Esophagus muscularis mucosa (tissue), 4 donors: ENCODE measurements around the gene PNPLA6. TPM values are rescaled to one million over a fixed set of nuclear protein-coding genes. Genes with fewer than 3 reads are reported as not detected.

Experiments used
- DNase-seq: peaks from one replicate; pipeline ENCODE4 v3.0.0-alpha.2; 2017; ENCODE audit errors: extremely low spot score
- H3K27ac ChIP-seq, 4 donors: fragments of 200-600 bp; sonication (generic); replicated peaks in 1 of 4; 1 replicate in 3 of 4; 2 replicates in 1 of 4; pipeline ENCODE4 v1.5.1; 2016 to 2019; ENCODE audit warnings: mild to moderate bottlenecking in 1 of 4
- H3K27me3 ChIP-seq, 4 donors: fragments of 200-600 bp; sonication (generic); one replicate each; pipeline versions ENCODE4 v1.5.1 to v1.6.0; 2016 to 2019
- H3K36me3 ChIP-seq, 4 donors: fragments of 200-600 bp; sonication (generic); one replicate each; pipeline ENCODE4 v1.5.1; 2016 to 2019
- H3K4me1 ChIP-seq, 4 donors: fragments of 200-600 bp; sonication (generic); one replicate each; pipeline ENCODE4 v1.5.1; 2016 to 2019
- H3K4me3 ChIP-seq, 4 donors: fragments of 200-600 bp; sonication (generic); 1 replicate in 2 of 4; 2 replicates in 2 of 4; pipeline ENCODE4 v1.5.1; 2016 to 2019; ENCODE audit warnings: mild to moderate bottlenecking in 4 of 4, moderate library complexity in 1 of 4
- H3K9me3 ChIP-seq, 4 donors: fragments of 200-600 bp; sonication (generic); 1 replicate in 3 of 4; 2 replicates in 1 of 4; pipeline ENCODE4 v1.5.1; 2016 to 2019
- CTCF ChIP-seq, 3 experiments: fragments of 200-600 bp in 2 of 3; fragments of 450-650 bp in 1 of 3; sonication (generic) in 2 of 3; IDR thresholded peaks; one replicate each; pipeline ENCODE4 v1.5.1; 2017 to 2019; ENCODE audit warnings: antibody characterized with exemption in 3 of 3, mild to moderate bottlenecking in 2 of 3, moderate library complexity in 1 of 3
- EP300 ChIP-seq: sonication (generic); formaldehyde crosslinking; IDR thresholded peaks from one replicate; pipeline ENCODE4 v1.6.1; 2017; ENCODE audit warnings: antibody characterized with exemption
- POLR2A ChIP-seq: fragments of 450-650 bp; IDR thresholded peaks from one replicate; pipeline ENCODE4 v1.6.1; 2017; ENCODE audit warnings: antibody characterized with exemption, moderate library complexity, mild to moderate bottlenecking, low read depth
- POLR2AphosphoS5 ChIP-seq, 2 donors: sonication (generic); formaldehyde crosslinking; IDR thresholded peaks; one replicate each; pipeline ENCODE4 v1.6.1; 2017; ENCODE audit warnings: antibody characterized with exemption in 2 of 2
- WGBS: methylation state at CpG from one replicate; pipeline ENCODE4 v1.1.5; 2018; 5-methylcytosine and 5-hydroxymethylcytosine counted together
- intact Hi-C: fragments of 100-400 bp; cut with DNase I; formaldehyde crosslinking; loops from one replicate; pipeline ENCODE4 v1.15.1; 2023
- total RNA-seq, 4 donors: library from RNA; depleted of rRNA; stranded (reverse); fragments of >200 nt; gene quantifications; one replicate each; pipeline versions ENCODE4 v1.1.0 to v1.2.1, GENCODE V29; 2016

PNPLA6 gene
- total RNA-seq, 4 donors from 2014 or later, result 58.1 to 156 (median 85.7) TPM

- Histone ChIP-seq H3K27ac (no peak overlapping the region), H3K27me3 (peaks cover 0 to 70% (median 0%) of the 10 kb centered on the region in 4 donors), H3K36me3 (no peaks in the 10 kb centered on the region), H3K4me1 (no peaks in the 10 kb centered on the region), H3K4me3 (no peak overlapping the region), H3K9me3 (no peaks in the 10 kb centered on the region)
- intact Hi-C loops, result no loop called here
- DNase-seq, result no peak
- WGBS, result 67% methylated on average over 14 of the region's 14 CpGs
- TF ChIP-seq POLR2AphosphoS5 (IDR thresholded peaks at IDR 0.05) (no peak), POLR2A (no peak), CTCF (IDR thresholded peaks at IDR 0.05) (no peak), EP300 (no peak)
Measured at GRCh38 chr19:7605490-7606222, 70.1 kb downstream of the PNPLA6 start.

GRCh38 chr19:7606289-7606688 lies 70.8 kb downstream of the PNPLA6 start:
- no peak for DNase-seq
- Histone ChIP-seq H3K9me3 (no peaks in the 10 kb centered on the region), H3K4me3 (no peak overlapping the region), H3K27ac (no peak overlapping the region), H3K4me1 (no peaks in the 10 kb centered on the region), H3K36me3 (no peaks in the 10 kb centered on the region), H3K27me3 (peaks cover 0 to 68% (median 0%) of the 10 kb centered on the region in 4 donors)
- intact Hi-C loops, result no loop called here
- TF ChIP-seq CTCF (IDR thresholded peaks at IDR 0.05) (no peak), EP300 (no peak), POLR2AphosphoS5 (IDR thresholded peaks at IDR 0.05) (no peak), POLR2A (no peak)
- WGBS, result 88% methylated on average over 13 of the region's 17 CpGs

GRCh38 chr19:7607212-7607873 lies 71.8 kb downstream of the PNPLA6 start:
- no peak overlapping the region for H3K27ac ChIP-seq
- DNase-seq, result no peak
- 74% methylated on average over 10 of the region's 10 CpGs for WGBS
- TF ChIP-seq EP300 (no peak), POLR2AphosphoS5 (IDR thresholded peaks at IDR 0.05) (no peak), POLR2A (no peak), CTCF (IDR thresholded peaks at IDR 0.05) (no peak)
- H3K4me3 ChIP-seq, result no peak overlapping the region
- intact Hi-C loops, result no loop called here
- no peaks in the 10 kb centered on the region for H3K36me3 ChIP-seq
- no peaks in the 10 kb centered on the region for H3K9me3 ChIP-seq
- no peaks in the 10 kb centered on the region for H3K4me1 ChIP-seq
- peaks cover 0 to 58% (median 0%) of the 10 kb centered on the region in 4 donors for H3K27me3 ChIP-seq

- H3K4me3 ChIP-seq, result no peak overlapping the region
- intact Hi-C loops, result no loop called here
- peaks cover 0 to 51% (median 0%) of the 10 kb centered on the region in 4 donors for H3K27me3 ChIP-seq
- no peaks in the 10 kb centered on the region for H3K9me3 ChIP-seq
- H3K36me3 ChIP-seq, result no peaks in the 10 kb centered on the region
- WGBS, result 92% methylated on average over 11 of the region's 25 CpGs
- no peaks in the 10 kb centered on the region for H3K4me1 ChIP-seq
- no peak for DNase-seq
- no peak overlapping the region for H3K27ac ChIP-seq
- TF ChIP-seq POLR2AphosphoS5 (IDR thresholded peaks at IDR 0.05) (no peak), EP300 (no peak), POLR2A (no peak), CTCF (IDR thresholded peaks at IDR 0.05) (no peak)
Measured at GRCh38 chr19:7607874-7608560, 72.5 kb downstream of the PNPLA6 start.
